Upper lobe of right lung (tissue), 1 donor: ENCODE data around the gene FOXN3. TPM values are rescaled to one million over a fixed set of nuclear protein-coding genes. Genes with fewer than 3 reads are reported as not detected.

ENCODE experiments used
- ATAC-seq: fragments of 200-7000 bp; cut with Tn5 transposase; one replicate; pipeline ENCODE4 v1.9.1; 2020; ENCODE audit warnings: mild to moderate bottlenecking, moderate library complexity
- DNase-seq: peaks from one replicate; pipeline ENCODE4 v3.0.0-alpha.2; 2020
- H3K27ac ChIP-seq: fragments of 200-600 bp; one replicate; pipeline ENCODE4 v1.8.0; 2022
- H3K27me3 ChIP-seq: fragments of 200-600 bp; one replicate; pipeline ENCODE4 v1.8.0; 2022; ENCODE audit warnings: mild to moderate bottlenecking
- H3K36me3 ChIP-seq: fragments of 200-600 bp; one replicate; pipeline ENCODE4 v1.8.0; 2022
- H3K4me1 ChIP-seq: fragments of 200-600 bp; one replicate; pipeline ENCODE4 v1.8.0; 2022
- H3K4me3 ChIP-seq: fragments of 200-600 bp; one replicate; pipeline ENCODE4 v1.8.0; 2022; ENCODE audit warnings: mild to moderate bottlenecking
- H3K9me3 ChIP-seq: fragments of 200-600 bp; one replicate; pipeline ENCODE4 v1.8.0; 2022
- intact Hi-C: fragments of 100-400 bp; cut with DNase I; formaldehyde crosslinking; loops from one replicate; pipeline ENCODE4 v1.11.0; 2022
- total RNA-seq: library from RNA; stranded (reverse); fragmentation: NEBNext Ultra II Directional; extraction: Animal tissue kit (Norgen Biotek cat#: 25700); gene quantifications from one replicate; pipeline ENCODE4 v1.2.1, GENCODE V29; 2021
- TF ChIP-seq, protein P1 (sequence below): fragments of 200-600 bp; IDR thresholded peaks from one replicate; pipeline ENCODE4 v1.8.0; 2022; ENCODE audit warnings: antibody characterized with exemption
- donor health status: DM: no; HTN: yes; CAD: no; lungs with severe emphysema.

The FOXN3 gene
- total RNA-seq, 1 donor from 2014 or later = 103 TPM

DNA sequence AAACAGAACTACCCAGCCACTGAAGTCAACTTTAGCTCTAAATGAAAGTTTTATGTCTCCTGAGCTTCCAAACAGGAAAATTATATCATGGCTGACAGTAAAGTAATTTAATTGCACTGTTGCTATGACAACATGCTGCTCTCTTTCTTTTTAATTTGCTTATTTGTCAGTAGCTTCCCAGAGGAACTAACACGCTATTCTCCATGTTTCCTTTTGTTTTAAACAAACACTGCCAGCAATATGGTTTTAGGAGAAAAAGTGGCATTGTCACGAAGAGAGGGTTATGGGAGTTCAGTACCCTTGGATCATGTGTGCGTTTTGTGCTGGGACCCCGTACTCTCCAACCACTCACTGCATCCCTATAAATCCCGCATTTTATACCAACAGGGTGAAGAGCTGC lies 1.9 kb downstream of the FOXN3 start:
- no peak for DNase-seq
- Histone ChIP-seq H3K27ac (peak overlapping the region; percentile 94), H3K4me3 (peak overlapping the region; percentile 83), H3K36me3 (peaks cover 15% of the 10 kb centered on the region), H3K27me3 (no peaks in the 10 kb centered on the region), H3K4me1 (peaks cover 24% of the 10 kb centered on the region), H3K9me3 (no peaks in the 10 kb centered on the region)
- intact Hi-C loops = no loop called here
- TF ChIP-seq, protein P1, sequence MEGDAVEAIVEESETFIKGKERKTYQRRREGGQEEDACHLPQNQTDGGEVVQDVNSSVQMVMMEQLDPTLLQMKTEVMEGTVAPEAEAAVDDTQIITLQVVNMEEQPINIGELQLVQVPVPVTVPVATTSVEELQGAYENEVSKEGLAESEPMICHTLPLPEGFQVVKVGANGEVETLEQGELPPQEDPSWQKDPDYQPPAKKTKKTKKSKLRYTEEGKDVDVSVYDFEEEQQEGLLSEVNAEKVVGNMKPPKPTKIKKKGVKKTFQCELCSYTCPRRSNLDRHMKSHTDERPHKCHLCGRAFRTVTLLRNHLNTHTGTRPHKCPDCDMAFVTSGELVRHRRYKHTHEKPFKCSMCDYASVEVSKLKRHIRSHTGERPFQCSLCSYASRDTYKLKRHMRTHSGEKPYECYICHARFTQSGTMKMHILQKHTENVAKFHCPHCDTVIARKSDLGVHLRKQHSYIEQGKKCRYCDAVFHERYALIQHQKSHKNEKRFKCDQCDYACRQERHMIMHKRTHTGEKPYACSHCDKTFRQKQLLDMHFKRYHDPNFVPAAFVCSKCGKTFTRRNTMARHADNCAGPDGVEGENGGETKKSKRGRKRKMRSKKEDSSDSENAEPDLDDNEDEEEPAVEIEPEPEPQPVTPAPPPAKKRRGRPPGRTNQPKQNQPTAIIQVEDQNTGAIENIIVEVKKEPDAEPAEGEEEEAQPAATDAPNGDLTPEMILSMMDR = no peak
- no peak for ATAC-seq

DNA sequence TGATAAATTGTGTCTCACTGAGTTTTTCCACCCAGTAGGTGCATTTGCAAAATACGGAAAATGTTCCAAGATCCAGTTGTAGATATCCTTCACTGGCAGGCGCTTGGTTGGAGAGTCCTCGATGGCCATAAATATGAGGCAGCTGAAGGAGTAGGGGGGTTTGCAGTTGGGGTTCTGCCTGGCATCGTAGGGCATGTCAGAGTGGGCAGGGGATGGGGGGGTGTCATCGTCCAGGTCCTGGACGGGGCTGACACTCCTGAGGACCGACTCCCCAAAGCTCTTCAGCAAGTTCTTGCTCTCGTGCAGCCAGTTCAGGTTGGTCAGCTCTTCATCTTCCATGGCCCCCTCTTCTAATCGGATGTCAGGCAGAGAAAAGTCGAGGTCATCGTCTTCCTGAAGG lies 5.1 kb downstream of the FOXN3 start:
- ATAC-seq (no peak), DNase-seq (peak; percentile 45)
- H3K9me3 ChIP-seq = no peaks in the 10 kb centered on the region
- H3K4me3 ChIP-seq = no peak overlapping the region
- TF ChIP-seq, protein P1 = no peak
- peaks cover 15% of the 10 kb centered on the region for H3K36me3 ChIP-seq
- H3K27me3 ChIP-seq = no peaks in the 10 kb centered on the region
- H3K4me1 ChIP-seq = peaks cover 34% of the 10 kb centered on the region
- no peak overlapping the region for H3K27ac ChIP-seq
- intact Hi-C loops = no loop called here

DNA sequence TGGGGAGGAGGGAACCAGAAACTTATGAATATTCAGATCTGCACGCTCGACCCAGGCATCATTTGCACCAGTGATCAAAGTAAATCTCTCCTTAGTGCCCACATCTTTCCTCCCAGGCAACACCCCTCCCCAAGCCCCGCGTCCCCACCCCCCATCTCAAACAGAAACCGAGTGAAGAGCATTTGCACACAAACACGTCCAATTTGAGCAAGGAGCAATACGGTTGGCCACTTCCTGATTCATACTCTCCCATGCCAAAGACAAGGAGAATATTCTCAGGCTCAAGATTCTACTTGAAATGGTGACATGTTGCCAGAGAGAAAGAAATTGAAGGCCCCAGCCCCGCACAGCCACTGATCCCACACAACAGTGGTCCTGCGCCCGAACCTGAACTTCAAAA lies 7.1 kb downstream of the FOXN3 start:
- H3K4me3 ChIP-seq = no peak overlapping the region
- peaks cover 15% of the 10 kb centered on the region for H3K36me3 ChIP-seq
- peaks cover 41% of the 10 kb centered on the region for H3K4me1 ChIP-seq
- no peaks in the 10 kb centered on the region for H3K9me3 ChIP-seq
- no peaks in the 10 kb centered on the region for H3K27me3 ChIP-seq
- H3K27ac ChIP-seq = no peak overlapping the region
- DNase-seq = peak; percentile 54
- intact Hi-C loops = loop anchor here (10.0 kb wide), 1 partner anchor 115 kb away; no protein-coding TSS in a partner anchor
- peak; percentile 49 for ATAC-seq
- TF ChIP-seq, protein P1 = no peak

DNA sequence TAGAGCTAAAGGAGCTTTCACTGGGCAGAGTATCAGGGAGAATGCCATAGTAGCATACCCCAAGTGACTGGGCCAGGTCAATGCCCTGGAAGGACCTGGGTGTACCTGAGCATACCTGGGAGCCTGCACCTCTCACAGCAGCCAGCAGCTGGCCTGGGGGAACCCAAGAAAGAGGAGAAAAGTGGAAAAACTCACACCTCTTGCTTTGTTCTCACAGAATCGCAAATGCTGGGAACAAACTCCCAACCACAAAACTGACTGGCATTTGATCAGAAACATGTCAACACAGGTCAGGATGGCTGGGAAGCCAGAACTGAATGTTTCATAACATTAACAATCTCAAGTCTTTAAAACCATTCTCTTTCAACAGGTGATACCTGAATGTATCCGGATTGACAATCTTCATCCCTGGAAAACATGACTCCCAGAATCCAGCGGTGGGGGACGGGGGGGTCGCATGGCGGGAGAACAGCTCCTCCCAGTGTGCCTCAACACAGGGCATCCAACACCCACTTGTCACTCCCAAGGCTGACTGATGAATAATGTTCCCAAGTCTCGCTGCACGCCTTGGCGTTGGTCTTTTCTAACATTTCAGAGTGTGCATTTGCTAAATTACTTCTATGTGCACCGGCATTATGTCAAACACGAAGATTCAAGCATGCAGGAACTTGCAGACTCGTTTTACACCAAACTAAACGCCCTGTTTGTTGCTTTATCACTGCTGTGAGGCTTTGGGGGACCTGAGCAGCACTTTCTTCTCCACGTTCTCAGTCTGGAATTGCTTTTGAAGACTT lies 7.9 kb downstream of the FOXN3 start:
- no peak for ATAC-seq
- H3K4me3 ChIP-seq = no peak overlapping the region
- H3K36me3 ChIP-seq = peaks cover 15% of the 10 kb centered on the region
- DNase-seq = peak; percentile 34
- H3K9me3 ChIP-seq = no peaks in the 10 kb centered on the region
- intact Hi-C loops = loop anchor here (10.0 kb wide), 1 partner anchor 114 kb away; no protein-coding TSS in a partner anchor
- H3K27ac ChIP-seq = no peak overlapping the region
- TF ChIP-seq, protein P1 = no peak
- no peaks in the 10 kb centered on the region for H3K27me3 ChIP-seq
- peaks cover 32% of the 10 kb centered on the region for H3K4me1 ChIP-seq

DNA sequence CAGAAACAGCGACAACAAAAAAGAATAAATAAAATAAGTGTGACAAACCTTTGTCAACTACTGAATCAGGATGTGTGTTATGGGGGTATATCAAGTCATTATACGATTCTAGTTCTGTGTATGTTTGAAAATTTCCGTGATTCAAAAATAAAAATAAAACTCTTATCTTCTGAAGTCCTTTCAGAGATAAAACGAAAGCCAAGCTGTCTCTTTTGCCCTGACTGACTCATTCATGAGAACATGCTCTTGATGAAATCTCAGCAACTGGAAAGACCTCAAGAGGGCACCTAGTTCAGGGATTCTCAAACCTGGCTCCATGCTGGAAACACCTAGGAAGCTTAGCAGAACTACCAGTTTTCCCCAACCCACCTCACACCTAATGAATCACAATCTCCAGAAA lies 9.2 kb downstream of the FOXN3 start:
- H3K27me3 ChIP-seq = no peaks in the 10 kb centered on the region
- no peak overlapping the region for H3K4me3 ChIP-seq
- TF ChIP-seq, protein P1 = no peak
- no peak for DNase-seq
- H3K36me3 ChIP-seq = peaks cover 15% of the 10 kb centered on the region
- H3K27ac ChIP-seq = no peak overlapping the region
- intact Hi-C loops = loop anchor here (10.0 kb wide), 1 partner anchor 113 kb away; no protein-coding TSS in a partner anchor
- no peak for ATAC-seq
- peaks cover 32% of the 10 kb centered on the region for H3K4me1 ChIP-seq
- no peaks in the 10 kb centered on the region for H3K9me3 ChIP-seq
